NT2/D1 (cell line): Measurements from ENCODE around the gene EXOC6.

Experiments
- SUZ12 ChIP-seq: IDR thresholded peaks from 2 replicates; pipeline ENCODE4 v1.6.1; 2011; ENCODE audit not compliant: insufficient read length, insufficient read depth; ENCODE audit errors: extremely low read depth
- YY1 ChIP-seq: IDR thresholded peaks from 2 replicates; pipeline ENCODE4 v1.6.1; 2011; ENCODE audit not compliant: insufficient read length, insufficient read depth
- ZNF274 ChIP-seq: IDR thresholded peaks from 2 replicates; pipeline ENCODE4 v1.6.1; 2011; ENCODE audit warnings: mild to moderate bottlenecking, low read depth, low read length

DNA sequence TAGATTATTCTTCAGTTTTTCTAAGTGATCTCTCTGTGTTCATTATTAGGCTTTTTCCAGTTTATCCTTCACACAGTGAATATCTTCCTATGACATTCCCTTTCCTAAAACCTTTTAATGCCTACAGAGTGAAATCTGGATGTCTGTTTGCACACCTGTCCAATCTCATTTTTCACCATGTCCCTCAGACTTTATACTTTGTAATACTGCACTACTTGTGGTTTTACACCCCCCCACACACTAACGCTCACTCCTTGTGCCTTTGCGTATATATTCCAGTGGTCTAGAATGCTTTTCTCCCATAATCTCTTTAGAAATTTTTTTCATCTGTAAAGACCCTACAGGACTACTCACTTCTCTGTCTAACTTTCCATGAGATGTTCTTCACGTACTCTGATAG, 98.2 kb downstream of the EXOC6 start:
- no peak for TF ChIP-seq ZNF274
- TF ChIP-seq YY1, result no peak
- no peak for TF ChIP-seq SUZ12
